HG03354 (cell line): ENCODE measurements around the gene PLEKHG7.

Source experiments
- ATAC-seq: cut with Tn5 transposase; IDR thresholded peaks from one replicate; pipeline ENCODE4 v1.9.1; 2021; ENCODE audit warnings: mild to moderate bottlenecking; ENCODE audit not compliant: unreplicated experiment, poor library complexity, severe bottlenecking

Gene PLEKHG7

GRCh38 chr12:92703786-92704185, 997 bp downstream of the PLEKHG7 start:
- no peak for ATAC-seq

DNA sequence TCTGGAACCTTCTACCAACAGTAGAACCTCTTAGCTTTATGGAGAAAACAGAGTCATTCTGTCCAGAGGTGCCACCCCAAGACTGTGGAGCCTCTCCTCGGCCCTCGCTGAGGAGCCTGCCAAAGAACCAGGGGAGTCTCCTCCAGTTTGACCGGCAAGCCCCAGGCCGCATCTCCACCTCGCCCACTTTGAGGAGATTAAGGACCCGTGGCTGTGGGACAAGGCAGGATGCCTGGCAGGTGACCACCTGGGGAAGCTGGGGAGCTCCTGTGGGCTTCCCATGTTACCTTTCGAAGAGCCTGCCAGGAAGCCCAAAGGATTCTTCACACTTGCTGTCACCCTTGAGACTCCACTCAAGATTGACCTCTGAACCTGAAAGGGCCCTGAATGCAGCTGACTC, 3.8 kb downstream of the PLEKHG7 start:
- no peak for ATAC-seq

- ATAC-seq, result no peak
Measured at GRCh38 chr12:92707926-92708325, 5.1 kb downstream of the PLEKHG7 start.

DNA sequence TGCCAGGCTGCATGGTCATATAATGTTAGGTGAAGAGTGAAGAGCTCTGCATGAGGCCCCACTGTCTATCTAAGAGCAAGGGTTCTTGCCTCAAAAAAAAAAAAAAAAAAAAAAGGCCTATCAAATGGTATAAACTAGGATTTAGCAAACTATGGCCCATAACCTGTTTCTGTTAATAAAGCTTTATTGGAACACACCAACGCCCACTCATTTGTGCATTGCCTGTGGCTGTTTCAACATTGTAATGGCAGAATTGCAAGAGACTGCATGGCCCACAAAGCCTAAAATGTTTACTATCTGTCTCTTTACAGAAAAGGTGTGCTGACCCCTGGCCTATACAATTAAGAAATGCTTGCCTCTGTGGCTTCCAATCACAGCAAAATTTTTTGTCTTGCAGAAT, 12.8 kb downstream of the PLEKHG7 start:
- no peak for ATAC-seq

GRCh38 chr12:92717202-92717601, 14.4 kb downstream of the PLEKHG7 start:
- no peak for ATAC-seq

DNA sequence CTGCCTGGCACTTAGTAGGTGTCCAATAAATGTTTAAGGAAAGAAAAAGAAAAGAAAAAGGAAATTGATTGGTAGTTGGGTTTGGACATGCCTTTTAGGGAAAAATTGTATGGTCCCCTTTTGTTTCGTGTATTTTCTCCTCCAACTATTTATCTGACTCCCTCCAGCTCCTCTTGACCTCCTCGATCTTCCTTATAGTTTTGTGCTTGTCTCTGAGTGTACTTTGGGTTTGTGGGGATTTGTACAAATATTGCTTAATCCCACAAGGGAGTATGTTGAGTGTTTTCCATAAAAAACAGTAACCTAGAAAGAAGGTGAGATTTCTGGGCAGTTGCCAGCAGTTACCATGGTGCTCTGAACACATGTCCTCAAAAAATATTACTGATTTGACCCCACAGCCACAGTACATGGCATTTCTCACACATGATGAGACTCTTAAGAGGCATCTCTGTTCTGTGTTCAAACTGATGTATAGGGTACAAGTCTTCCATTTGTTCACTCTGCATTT, 15.7 kb downstream of the PLEKHG7 start:
- no peak for ATAC-seq

DNA sequence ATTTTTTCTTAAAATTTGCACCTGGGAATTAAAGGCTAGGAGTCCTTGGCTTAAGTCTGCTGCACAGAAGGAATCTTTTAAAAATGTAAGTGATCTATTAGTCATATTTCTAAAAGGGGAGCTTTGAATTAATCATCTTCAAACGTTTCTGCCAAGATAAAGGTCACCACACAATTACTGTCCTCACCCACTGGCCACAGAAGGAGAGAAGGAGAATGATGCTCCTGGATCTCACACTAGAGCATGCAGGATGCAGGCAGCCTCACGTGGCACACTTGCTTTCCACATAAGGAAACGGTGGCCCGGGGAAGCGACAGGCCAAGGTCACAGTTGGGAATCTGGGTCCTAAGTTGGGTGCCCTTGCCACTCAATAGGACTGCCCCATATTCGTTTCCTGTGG, 16.9 kb downstream of the PLEKHG7 start:
- no peak for ATAC-seq

DNA sequence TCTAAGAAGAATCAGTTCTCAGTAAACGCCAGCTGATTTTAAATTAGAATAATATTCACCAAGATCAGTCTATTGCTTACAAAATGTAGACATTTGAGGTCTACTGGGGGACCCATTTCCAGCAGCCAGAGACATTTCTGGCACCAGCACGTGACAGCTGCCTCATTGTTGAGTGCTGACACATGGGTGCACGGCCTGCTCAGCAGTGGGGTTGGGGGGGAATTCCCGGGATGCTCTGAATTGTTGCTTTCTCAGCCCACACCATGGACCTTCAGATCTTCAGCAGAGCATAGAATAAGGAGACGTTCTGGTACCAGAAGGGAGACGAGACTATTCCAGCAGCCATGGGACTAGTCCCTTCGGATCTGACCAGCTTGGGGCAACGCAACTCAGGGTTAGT, 18.3 kb downstream of the PLEKHG7 start:
- no peak for ATAC-seq

- no peak for ATAC-seq
Measured at GRCh38 chr12:92721656-92722055, 18.9 kb downstream of the PLEKHG7 start.

GRCh38 chr12:92722897-92723296, 20.1 kb downstream of the PLEKHG7 start:
- no peak for ATAC-seq

DNA sequence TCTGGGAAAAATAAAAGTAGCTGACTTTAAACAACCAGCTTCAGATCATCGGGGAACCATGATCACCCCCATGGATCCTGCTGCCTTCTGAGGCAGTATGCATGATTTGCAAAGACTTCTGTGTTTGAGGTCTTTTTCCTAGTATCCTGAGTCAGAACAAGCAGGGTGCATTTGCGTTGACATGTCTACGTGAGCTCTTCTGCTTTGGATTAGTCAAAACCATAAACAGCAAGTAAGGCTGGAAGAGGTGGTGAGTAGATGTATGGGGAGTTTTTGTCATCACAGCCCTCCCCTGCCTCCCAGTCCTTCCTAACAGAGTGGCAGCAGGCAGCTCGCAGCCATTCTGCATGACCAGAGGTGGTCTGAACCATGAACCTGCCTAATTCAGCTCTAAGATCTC, 24.1 kb downstream of the PLEKHG7 start:
- no peak for ATAC-seq

GRCh38 chr12:92729773-92730305, 27.1 kb downstream of the PLEKHG7 start:
- no peak for ATAC-seq

GRCh38 chr12:92730758-92731157, 28.0 kb downstream of the PLEKHG7 start:
- no peak for ATAC-seq

DNA sequence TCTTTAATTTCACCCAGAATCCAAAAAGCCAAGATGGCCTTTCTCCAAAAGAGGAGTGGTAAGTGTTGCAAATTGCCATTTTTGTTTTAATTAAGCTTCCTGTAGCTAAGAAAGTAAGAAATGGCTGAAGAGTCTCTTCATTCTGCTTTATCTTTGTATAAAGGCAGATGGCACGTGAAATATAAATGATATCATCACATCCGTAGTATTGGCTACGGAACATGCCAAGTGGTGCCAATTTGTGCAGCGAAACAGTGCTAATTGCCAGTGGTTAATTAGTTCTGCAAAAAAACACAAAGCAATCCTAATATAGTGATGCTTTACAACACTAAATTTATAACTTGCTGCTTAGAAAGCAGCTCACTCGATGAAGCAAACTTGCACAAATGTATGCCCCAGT, 29.4 kb downstream of the PLEKHG7 start:
- ATAC-seq, result no peak

GRCh38 chr12:92732716-92733115, 29.9 kb downstream of the PLEKHG7 start:
- ATAC-seq, result no peak

- no peak for ATAC-seq
Measured at GRCh38 chr12:92733181-92733580, 30.4 kb downstream of the PLEKHG7 start.

GRCh38 chr12:92733661-92734060, 30.9 kb downstream of the PLEKHG7 start:
- ATAC-seq, result no peak

GRCh38 chr12:92735131-92735721, 32.4 kb downstream of the PLEKHG7 start:
- ATAC-seq, result no peak

DNA sequence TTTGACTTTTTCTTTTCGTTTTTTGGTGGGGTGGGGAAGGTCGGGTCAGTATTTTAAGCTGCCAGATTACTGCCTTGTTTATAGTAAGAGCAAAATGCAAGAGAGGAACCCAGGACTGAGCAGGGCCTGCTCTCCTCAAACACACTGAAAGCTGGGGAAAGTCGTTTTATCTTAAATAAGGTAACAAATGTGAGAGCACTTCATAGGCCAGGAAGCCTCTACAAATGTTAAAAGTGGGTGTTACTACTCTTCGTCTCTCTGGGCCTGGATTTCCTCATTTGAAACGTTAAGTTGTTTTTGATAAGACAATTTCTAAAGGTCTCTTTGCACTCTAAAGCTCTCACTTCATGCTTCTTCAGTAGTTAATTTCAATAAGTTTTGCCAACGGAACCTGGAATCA, 33.8 kb downstream of the PLEKHG7 start:
- ATAC-seq, result no peak

- no peak for ATAC-seq
Measured at GRCh38 chr12:92737855-92738850, 35.4 kb downstream of the PLEKHG7 start.

- ATAC-seq, result no peak
Measured at GRCh38 chr12:92739113-92739512, 36.3 kb downstream of the PLEKHG7 start.
